HG02623 (cell line): ENCODE data around the gene HLA-B.
"Not testable (repeated sequence)": the region's sequence is repeated elsewhere in the genome, so short reads cannot be mapped to it uniquely, and the experiment has no call there.

Source experiments
- ATAC-seq: cut with Tn5 transposase; IDR thresholded peaks from one replicate; pipeline ENCODE4 v1.9.1; 2021; ENCODE audit warnings: moderate library complexity; ENCODE audit not compliant: unreplicated experiment

HLA-B gene

GRCh38 chr6:31385041-31385440, 28.1 kb upstream of the HLA-B start:
- ATAC-seq: no peak

GRCh38 chr6:31383149-31383548, 26.2 kb upstream of the HLA-B start:
- no peak for ATAC-seq

GRCh38 chr6:31381666-31382065, 24.7 kb upstream of the HLA-B start:
- no peak for ATAC-seq

GRCh38 chr6:31379850-31380249, 22.9 kb upstream of the HLA-B start:
- ATAC-seq: no peak

- ATAC-seq: no peak
These were observed 21.7 kb upstream of the HLA-B start for GRCh38 chr6:31378721-31379103.

GRCh38 chr6:31378062-31378720, 21.2 kb upstream of the HLA-B start:
- no peak for ATAC-seq

- no peak for ATAC-seq
These were observed 20.1 kb upstream of the HLA-B start for GRCh38 chr6:31377029-31377428.

- no peak for ATAC-seq
These were observed 18.7 kb upstream of the HLA-B start for GRCh38 chr6:31375699-31376098.

- ATAC-seq: not testable (repeated sequence)
These were observed 17.1 kb upstream of the HLA-B start for GRCh38 chr6:31374118-31374517.

GRCh38 chr6:31368461-31368860, 11.5 kb upstream of the HLA-B start:
- ATAC-seq: no peak

- peak; percentile 53 for ATAC-seq
These were observed 9.9 kb upstream of the HLA-B start for GRCh38 chr6:31366693-31367470.

- no peak for ATAC-seq
These were observed 8.9 kb upstream of the HLA-B start for GRCh38 chr6:31365864-31366263.

- ATAC-seq: no peak
These were observed 6.8 kb upstream of the HLA-B start for GRCh38 chr6:31363811-31364210.

- no peak for ATAC-seq
These were observed 5.8 kb upstream of the HLA-B start for GRCh38 chr6:31362751-31363150.

- no peak for ATAC-seq
These were observed 2.6 kb upstream of the HLA-B start for GRCh38 chr6:31359581-31359980.

GRCh38 chr6:31358302-31358701, 1.3 kb upstream of the HLA-B start:
- ATAC-seq: no peak

- no peak for ATAC-seq
These were observed 907 bp upstream of the HLA-B start for GRCh38 chr6:31357886-31358285.

- no peak for ATAC-seq
These were observed 598 bp downstream of the HLA-B start for GRCh38 chr6:31356216-31356945.

GRCh38 chr6:31355583-31355948, 1.4 kb downstream of the HLA-B start:
- no peak for ATAC-seq

GRCh38 chr6:31354864-31355582, 2.0 kb downstream of the HLA-B start:
- no peak for ATAC-seq

GRCh38 chr6:31354158-31354863, 2.7 kb downstream of the HLA-B start:
- ATAC-seq: no peak
